ENCODE data around the gene FHL3.

The FHL3 gene

DNA sequence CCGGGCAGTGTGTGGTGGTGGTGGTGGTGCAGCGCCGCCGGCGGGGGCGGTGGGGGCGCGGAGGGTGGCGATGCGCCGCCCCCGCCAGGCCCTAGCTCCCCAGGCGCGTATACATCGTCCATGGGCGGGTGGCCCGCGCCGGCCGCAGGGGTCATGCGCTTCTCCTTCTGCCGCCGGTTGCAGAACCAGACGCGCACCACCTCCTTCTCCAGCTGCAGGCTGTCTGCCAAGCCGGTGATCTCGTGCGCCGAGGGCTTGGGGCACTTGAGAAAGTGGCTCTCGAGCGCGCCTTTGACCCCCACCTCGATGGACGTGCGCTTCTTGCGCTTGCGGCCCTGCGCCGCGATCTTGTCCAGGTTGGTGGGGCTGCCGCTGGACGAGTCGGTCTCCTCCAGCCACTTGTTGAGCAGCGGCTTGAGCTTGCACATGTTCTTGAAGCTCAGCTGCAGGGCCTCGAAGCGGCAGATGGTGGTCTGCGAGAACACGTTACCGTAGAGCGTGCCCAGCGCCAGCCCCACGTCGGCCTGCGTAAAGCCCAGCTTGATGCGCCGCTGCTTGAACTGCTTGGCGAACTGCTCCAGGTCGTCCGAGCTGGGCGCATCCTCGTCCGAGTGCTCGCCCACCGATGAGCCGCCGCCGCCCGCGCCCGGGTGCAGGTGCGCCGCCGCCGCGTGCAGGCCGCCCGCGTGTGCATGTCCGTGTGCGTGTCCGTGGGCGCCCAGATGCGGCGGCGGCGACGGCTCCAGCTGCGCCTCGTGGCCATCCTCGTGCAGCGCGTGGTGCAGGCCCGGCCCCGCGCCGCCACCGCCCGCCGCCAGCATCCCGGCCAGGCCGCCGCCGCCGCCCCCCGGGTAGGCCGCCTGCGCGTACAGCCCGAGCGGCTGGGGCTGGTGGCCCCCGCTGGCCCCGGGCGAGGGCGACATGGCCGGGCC lies 40.4 kb upstream of the FHL3 start:
- H3K9me3 ChIP-seq (ENCODE audit: control insufficient read depth in 1 of 2, low read length in 2 of 2) = no peaks in the 10 kb centered on the region
- no peak overlapping the region for H3K27ac ChIP-seq (ENCODE audit: low read depth, low read length)
- no peaks in the 10 kb centered on the region for H3K36me3 ChIP-seq (ENCODE audit: control insufficient read depth in 1 of 2, insufficient read depth in 2 of 2, low read length in 2 of 2)
- no peak overlapping the region for H3K4me3 ChIP-seq (ENCODE audit: low read depth in 1 of 2, low read length in 2 of 2)
- no peak overlapping the region for H3K9ac ChIP-seq (ENCODE audit: low read depth in 1 of 2, low read length in 2 of 2)
- H3K4me1 ChIP-seq (ENCODE audit: control insufficient read depth in 1 of 2, insufficient read depth in 2 of 2, low read length in 2 of 2) = peaks cover 3 to 8% of the 10 kb centered on the region in 2 donors
- peaks cover 67 to 71% of the 10 kb centered on the region in 2 donors for H3K27me3 ChIP-seq (ENCODE audit: control insufficient read depth in 1 of 2, insufficient read depth in 2 of 2, low read length in 2 of 2)

DNA sequence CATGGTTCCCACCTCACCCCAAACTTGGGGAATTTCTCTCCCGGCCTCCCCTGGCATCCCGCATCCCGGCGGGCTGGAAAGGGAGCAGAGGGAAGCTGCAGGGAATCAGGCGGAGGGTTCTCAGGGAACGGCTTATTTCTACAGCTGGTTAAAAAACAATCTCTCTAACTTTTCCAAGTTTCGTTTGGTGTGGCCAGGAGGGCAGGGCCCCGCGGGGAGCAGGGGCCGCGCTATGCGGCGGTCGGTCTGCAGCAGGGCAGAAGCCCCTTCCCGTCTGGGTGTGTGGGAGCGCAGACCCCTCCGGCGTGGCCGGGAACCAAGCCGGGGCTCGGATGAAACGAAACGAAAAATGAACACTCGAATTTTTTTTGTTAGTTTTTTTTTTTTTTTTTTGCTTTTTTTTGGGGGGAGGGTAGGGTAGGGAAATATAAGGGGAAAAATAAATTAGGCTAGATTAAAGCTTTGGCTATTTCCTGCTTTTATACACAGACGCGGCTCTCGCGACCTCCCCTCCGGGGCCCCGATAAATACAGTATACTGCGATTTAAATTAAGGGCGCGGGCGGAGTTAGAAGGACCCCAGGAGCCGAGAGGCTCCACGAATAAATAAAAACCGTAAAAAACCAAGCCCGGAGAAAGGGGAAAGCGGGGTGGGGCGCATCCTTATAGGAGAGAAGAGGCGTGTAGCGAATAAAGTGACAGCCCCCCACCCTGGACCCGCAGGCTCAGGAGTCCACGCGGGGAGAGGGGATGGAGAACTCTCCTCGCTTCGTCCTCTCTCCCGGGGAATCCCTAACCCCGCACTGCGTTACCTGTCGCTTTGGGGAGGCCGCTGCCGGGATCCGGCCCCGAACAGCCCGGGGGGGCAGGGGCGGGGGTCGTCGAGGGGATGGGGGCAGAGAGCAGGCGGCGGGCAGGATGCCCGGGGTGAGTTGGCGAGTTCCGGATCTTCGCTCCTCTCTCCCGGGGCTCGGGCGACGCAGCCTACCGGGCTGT lies 39.2 kb upstream of the FHL3 start:
- Histone ChIP-seq H3K27ac (ENCODE audit: low read depth, low read length) (no peak overlapping the region), H3K9me3 (ENCODE audit: control insufficient read depth in 1 of 2, low read length in 2 of 2) (no peaks in the 10 kb centered on the region), H3K9ac (ENCODE audit: low read depth in 1 of 2, low read length in 2 of 2) (no peak overlapping the region), H3K4me1 (ENCODE audit: control insufficient read depth in 1 of 2, insufficient read depth in 2 of 2, low read length in 2 of 2) (peaks cover 3 to 8% of the 10 kb centered on the region in 2 donors), H3K27me3 (ENCODE audit: control insufficient read depth in 1 of 2, insufficient read depth in 2 of 2, low read length in 2 of 2) (peaks cover 68 to 72% of the 10 kb centered on the region in 2 donors), H3K4me3 (ENCODE audit: low read depth in 1 of 2, low read length in 2 of 2) (no peak overlapping the region), H3K36me3 (ENCODE audit: control insufficient read depth in 1 of 2, insufficient read depth in 2 of 2, low read length in 2 of 2) (no peaks in the 10 kb centered on the region)

DNA sequence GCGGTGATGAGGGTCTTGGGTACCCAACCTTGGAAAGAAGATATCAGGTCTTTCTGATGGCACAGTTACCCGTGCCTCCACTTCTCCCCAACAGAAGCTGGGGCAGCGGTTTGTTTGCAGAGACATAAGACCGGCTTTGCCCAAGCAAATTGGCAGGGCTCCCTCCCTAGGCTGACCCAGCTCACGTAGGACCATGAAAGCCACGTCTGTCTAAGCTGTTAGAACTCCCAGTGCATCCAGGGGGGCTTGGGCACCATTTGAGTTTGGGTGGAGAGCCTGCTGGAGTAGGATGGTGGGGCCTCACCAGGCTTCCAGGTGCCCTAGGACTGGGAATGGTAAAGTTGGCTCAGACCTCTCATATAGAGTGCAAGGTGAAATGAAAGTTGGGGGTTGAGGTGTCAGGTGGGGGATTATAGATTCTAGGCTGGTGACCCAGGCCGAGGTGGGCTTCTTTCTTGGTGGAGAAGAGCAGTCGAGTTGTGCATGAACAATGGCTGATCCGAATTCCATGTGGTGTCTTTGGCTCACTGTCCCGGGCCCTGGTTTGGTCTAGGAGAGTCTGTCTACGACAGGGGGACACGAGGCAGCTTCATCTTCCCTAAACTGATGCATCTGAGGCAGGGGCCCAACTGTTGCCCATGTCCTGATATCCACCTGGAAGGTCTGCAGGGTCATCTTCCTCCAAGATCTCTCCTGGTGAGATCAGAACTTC lies 37.9 kb upstream of the FHL3 start:
- no peak overlapping the region for H3K9ac ChIP-seq (ENCODE audit: low read depth in 1 of 2, low read length in 2 of 2)
- no peaks in the 10 kb centered on the region for H3K36me3 ChIP-seq (ENCODE audit: control insufficient read depth in 1 of 2, insufficient read depth in 2 of 2, low read length in 2 of 2)
- no peak overlapping the region for H3K27ac ChIP-seq (ENCODE audit: low read depth, low read length)
- peaks cover 3 to 8% of the 10 kb centered on the region in 2 donors for H3K4me1 ChIP-seq (ENCODE audit: control insufficient read depth in 1 of 2, insufficient read depth in 2 of 2, low read length in 2 of 2)
- peaks cover 58 to 72% of the 10 kb centered on the region in 2 donors for H3K27me3 ChIP-seq (ENCODE audit: control insufficient read depth in 1 of 2, insufficient read depth in 2 of 2, low read length in 2 of 2)
- H3K4me3 ChIP-seq (ENCODE audit: low read depth in 1 of 2, low read length in 2 of 2) = no peak overlapping the region
- no peaks in the 10 kb centered on the region for H3K9me3 ChIP-seq (ENCODE audit: control insufficient read depth in 1 of 2, low read length in 2 of 2)

DNA sequence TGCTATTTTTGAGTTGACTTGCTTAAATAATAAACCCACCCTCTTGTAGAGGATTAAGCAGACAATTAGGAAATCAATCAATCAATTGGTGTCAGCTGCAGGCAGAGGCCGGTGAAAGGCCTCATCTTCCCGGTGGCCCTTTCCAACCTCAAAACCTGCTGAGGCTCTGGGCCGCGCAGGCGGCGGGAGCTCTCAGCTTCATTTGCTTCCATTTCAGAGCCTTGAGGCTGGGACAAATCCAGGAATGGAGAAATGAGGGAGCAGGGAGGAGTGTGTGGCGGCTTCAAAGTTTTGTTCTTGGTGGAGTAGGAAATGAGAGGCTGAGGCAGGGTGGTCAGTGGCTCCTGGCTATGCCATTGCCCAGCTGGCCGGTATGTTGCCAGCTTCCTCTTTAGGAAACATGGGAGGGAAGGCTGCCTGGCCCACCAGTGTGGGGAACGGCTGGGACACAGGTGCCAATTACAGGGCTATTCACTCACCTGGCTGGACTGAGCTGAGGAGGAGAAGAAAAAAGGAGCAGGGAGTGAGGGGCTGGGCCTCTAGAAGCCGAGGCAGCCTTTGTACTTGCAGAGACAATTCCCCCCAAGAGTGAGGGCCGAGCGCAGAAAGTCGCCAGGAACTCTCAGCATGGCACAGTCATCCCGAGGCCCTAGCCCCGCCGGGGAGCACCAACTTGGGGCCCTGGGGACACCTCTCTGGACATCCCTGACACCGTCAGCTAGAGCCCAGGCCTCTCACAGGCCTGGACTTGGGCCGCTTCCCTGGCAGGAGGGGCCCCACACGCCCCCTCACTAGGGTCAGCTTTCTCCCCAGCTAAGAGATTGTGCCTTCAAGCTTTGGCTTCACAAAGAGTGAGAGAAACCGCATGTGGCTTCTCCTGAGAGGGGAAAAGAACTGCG lies 36.9 kb upstream of the FHL3 start:
- Histone ChIP-seq H3K4me1 (ENCODE audit: control insufficient read depth in 1 of 2, insufficient read depth in 2 of 2, low read length in 2 of 2) (peaks cover 3 to 8% of the 10 kb centered on the region in 2 donors), H3K4me3 (ENCODE audit: low read depth in 1 of 2, low read length in 2 of 2) (no peak overlapping the region), H3K9me3 (ENCODE audit: control insufficient read depth in 1 of 2, low read length in 2 of 2) (no peaks in the 10 kb centered on the region), H3K36me3 (ENCODE audit: control insufficient read depth in 1 of 2, insufficient read depth in 2 of 2, low read length in 2 of 2) (no peaks in the 10 kb centered on the region), H3K27ac (ENCODE audit: low read depth, low read length) (no peak overlapping the region), H3K9ac (ENCODE audit: low read depth in 1 of 2, low read length in 2 of 2) (no peak overlapping the region), H3K27me3 (ENCODE audit: control insufficient read depth in 1 of 2, insufficient read depth in 2 of 2, low read length in 2 of 2) (peaks cover 49 to 63% of the 10 kb centered on the region in 2 donors)

DNA sequence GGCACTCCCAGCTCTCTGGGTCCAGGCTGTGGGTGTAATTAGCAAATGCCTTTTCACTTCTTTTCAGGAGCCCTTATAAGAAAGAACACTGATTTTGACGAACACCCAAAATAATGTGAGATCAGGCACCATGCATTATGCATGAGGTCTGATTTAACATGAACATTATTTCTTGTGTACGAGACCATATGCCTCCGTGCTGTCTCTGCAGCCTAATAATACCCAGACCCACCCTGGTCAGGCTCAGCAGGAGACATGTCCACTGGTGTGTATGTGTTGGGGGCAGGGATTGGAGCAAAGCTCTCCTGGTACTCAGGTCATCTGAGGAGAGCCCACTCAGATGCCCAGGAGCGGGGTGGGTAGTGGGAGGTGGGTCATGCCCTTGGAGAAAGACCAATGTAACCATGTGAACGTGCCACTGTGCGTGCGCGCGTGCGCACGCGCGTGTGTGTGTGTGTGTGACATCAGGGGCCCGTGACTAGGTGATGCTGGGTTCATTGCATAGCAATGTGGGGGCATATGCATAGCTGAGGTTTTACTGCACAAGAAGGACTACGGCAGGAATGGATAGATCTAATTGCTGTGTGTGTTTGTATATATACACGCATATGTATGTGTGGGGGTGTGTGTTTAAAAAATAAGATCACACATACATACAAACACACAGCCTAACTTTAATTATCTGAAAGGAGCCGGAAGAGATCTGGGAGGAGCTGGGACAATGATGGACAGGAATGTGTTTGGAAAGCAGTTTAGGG lies 34.2 kb upstream of the FHL3 start:
- no peak overlapping the region for H3K9ac ChIP-seq (ENCODE audit: low read depth in 1 of 2, low read length in 2 of 2)
- H3K4me3 ChIP-seq (ENCODE audit: low read depth in 1 of 2, low read length in 2 of 2) = no peak overlapping the region
- H3K27me3 ChIP-seq (ENCODE audit: control insufficient read depth in 1 of 2, insufficient read depth in 2 of 2, low read length in 2 of 2) = peaks cover 39 to 53% of the 10 kb centered on the region in 2 donors
- H3K27ac ChIP-seq (ENCODE audit: low read depth, low read length) = no peak overlapping the region
- H3K9me3 ChIP-seq (ENCODE audit: control insufficient read depth in 1 of 2, low read length in 2 of 2) = no peaks in the 10 kb centered on the region
- peaks cover 3 to 4% of the 10 kb centered on the region in 2 donors for H3K4me1 ChIP-seq (ENCODE audit: control insufficient read depth in 1 of 2, insufficient read depth in 2 of 2, low read length in 2 of 2)
- H3K36me3 ChIP-seq (ENCODE audit: control insufficient read depth in 1 of 2, insufficient read depth in 2 of 2, low read length in 2 of 2) = no peaks in the 10 kb centered on the region

DNA sequence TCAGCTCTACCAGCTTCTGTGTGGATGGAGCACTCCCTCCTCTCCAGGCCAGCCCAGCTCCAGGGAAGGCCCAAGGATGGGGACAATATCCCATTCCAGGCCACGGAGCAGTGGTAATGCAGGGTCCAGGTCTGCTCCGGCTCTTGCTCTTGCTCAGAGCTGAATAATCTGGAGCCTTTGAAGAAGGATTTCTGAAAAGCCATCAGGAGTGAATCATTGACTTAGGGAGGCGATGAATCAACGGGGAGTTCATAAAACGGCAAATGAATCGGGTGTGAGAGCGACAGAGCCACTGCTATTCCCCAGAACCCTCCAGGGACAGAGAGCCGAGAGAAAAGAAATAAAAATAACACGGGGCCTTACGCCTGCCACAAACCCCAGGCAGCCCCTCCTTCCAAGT lies 33.5 kb upstream of the FHL3 start:
- Histone ChIP-seq H3K27ac (ENCODE audit: low read depth, low read length) (no peak overlapping the region), H3K4me3 (ENCODE audit: low read depth in 1 of 2, low read length in 2 of 2) (no peak overlapping the region), H3K9me3 (ENCODE audit: control insufficient read depth in 1 of 2, low read length in 2 of 2) (no peaks in the 10 kb centered on the region), H3K4me1 (ENCODE audit: control insufficient read depth in 1 of 2, insufficient read depth in 2 of 2, low read length in 2 of 2) (no peaks in the 10 kb centered on the region), H3K27me3 (ENCODE audit: control insufficient read depth in 1 of 2, insufficient read depth in 2 of 2, low read length in 2 of 2) (peaks cover 32 to 47% of the 10 kb centered on the region in 2 donors), H3K9ac (ENCODE audit: low read depth in 1 of 2, low read length in 2 of 2) (no peak overlapping the region), H3K36me3 (ENCODE audit: control insufficient read depth in 1 of 2, insufficient read depth in 2 of 2, low read length in 2 of 2) (no peaks in the 10 kb centered on the region)

DNA sequence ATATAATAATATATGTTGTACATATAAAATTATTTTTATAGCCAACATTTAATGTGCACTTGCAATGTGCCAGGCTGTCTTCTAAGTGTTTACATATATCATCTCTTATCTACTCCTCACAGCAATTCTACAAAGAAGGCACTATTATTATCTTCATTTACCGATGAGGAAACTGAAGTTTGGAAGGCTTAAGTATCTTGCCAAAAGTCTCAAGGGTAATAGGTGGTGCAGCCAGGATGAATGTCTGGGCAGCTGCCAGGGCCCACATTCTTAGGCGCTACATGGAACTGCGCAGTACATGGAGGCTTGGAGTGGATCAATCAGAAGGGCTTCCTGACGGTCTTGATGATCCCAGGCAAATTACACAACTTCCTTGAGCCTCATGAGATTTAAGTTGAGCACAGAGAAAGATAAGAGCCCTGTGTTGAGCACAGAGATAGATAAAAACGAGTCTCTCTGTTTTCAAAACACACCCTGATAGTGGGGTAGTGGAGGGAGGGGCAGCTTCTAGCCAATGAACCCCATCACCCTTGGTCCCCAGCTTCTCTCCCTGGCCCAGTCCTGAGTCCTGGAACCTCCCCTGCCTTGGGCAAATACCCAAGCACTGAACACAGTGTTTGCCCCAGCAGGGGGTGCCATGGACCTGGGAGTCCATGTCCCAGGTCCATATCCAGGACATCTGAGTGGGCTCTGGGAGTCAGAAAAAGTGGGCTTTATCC lies 32.1 kb upstream of the FHL3 start:
- no peaks in the 10 kb centered on the region for H3K9me3 ChIP-seq (ENCODE audit: control insufficient read depth in 1 of 2, low read length in 2 of 2)
- peaks cover 19 to 34% of the 10 kb centered on the region in 2 donors for H3K27me3 ChIP-seq (ENCODE audit: control insufficient read depth in 1 of 2, insufficient read depth in 2 of 2, low read length in 2 of 2)
- no peak overlapping the region for H3K9ac ChIP-seq (ENCODE audit: low read depth in 1 of 2, low read length in 2 of 2)
- H3K27ac ChIP-seq (ENCODE audit: low read depth, low read length) = no peak overlapping the region
- H3K4me3 ChIP-seq (ENCODE audit: low read depth in 1 of 2, low read length in 2 of 2) = no peak overlapping the region
- H3K4me1 ChIP-seq (ENCODE audit: control insufficient read depth in 1 of 2, insufficient read depth in 2 of 2, low read length in 2 of 2) = no peaks in the 10 kb centered on the region
- H3K36me3 ChIP-seq (ENCODE audit: control insufficient read depth in 1 of 2, insufficient read depth in 2 of 2, low read length in 2 of 2) = no peaks in the 10 kb centered on the region

DNA sequence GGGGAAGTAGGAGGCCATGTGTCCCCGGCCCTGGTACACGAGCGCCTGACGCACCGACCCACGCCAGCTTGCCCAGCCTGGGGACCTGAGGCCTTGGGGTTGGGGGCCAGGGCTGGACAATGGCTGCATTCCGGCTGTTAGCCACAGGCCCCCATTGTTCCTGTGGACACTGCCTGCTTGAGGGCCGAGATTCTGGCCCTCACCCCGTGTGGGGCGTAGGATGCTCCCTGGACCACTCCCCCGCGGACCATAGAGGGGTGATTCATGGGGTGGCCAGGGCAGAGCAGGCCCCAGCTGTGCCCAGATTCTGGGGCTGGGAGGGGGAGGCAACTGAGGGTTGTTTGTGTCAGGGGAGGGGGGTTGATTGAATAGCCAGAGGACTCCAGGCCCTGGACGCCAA lies 29.6 kb upstream of the FHL3 start:
- no peak overlapping the region for H3K9ac ChIP-seq (ENCODE audit: low read depth in 1 of 2, low read length in 2 of 2)
- H3K27ac ChIP-seq (ENCODE audit: low read depth, low read length) = no peak overlapping the region
- H3K9me3 ChIP-seq (ENCODE audit: control insufficient read depth in 1 of 2, low read length in 2 of 2) = no peaks in the 10 kb centered on the region
- H3K4me1 ChIP-seq (ENCODE audit: control insufficient read depth in 1 of 2, insufficient read depth in 2 of 2, low read length in 2 of 2) = peaks cover 4 to 7% of the 10 kb centered on the region in 2 donors
- peaks cover under 1 to 14% of the 10 kb centered on the region in 2 donors for H3K27me3 ChIP-seq (ENCODE audit: control insufficient read depth in 1 of 2, insufficient read depth in 2 of 2, low read length in 2 of 2)
- H3K36me3 ChIP-seq (ENCODE audit: control insufficient read depth in 1 of 2, insufficient read depth in 2 of 2, low read length in 2 of 2) = no peaks in the 10 kb centered on the region
- no peak overlapping the region for H3K4me3 ChIP-seq (ENCODE audit: low read depth in 1 of 2, low read length in 2 of 2)

All from duodenal mucosa (tissue), 2 donors.